OCI-LY7 (cell line): Measurements from ENCODE around the gene CSRP3. TPM values are rescaled to one million over a fixed set of nuclear protein-coding genes. Genes with fewer than 3 reads are reported as not detected.

Source experiments
- BruUV-seq: library from RNA; stranded (reverse); fragments of 400-500 nt; replicated peaks from 2 replicates; lab custom pipeline; 2021; lab: Mats Ljungman, UMichigan
- CTCF ChIA-PET: fragments of 300-600 bp; sonication (Branson Sonifier 250); formaldehyde crosslinking; loops from one replicate; lab custom pipeline; 2022; ENCODE audit warnings: antibody characterized with exemption; ENCODE audit not compliant: unreplicated experiment; lab: Charles Lee
- POLR2A ChIA-PET: fragments of 300-600 bp; sonication (Branson Sonifier 250); formaldehyde crosslinking; loops from one replicate; lab custom pipeline; 2022; ENCODE audit warnings: antibody characterized with exemption; lab: Charles Lee
- DNase-seq: peaks from one replicate; pipeline ENCODE4 v3.0.0-alpha.2; 2015; ENCODE audit warnings: low spot score
- H2AFZ ChIP-seq: fragments of 200-600 bp; sonication (generic), shearing (Covaris generic); 2 replicates; pipeline ENCODE4 v1.6.1; 2014; ENCODE audit warnings: mild to moderate bottlenecking, antibody characterized with exemption, low read length, moderate library complexity
- H3K27ac ChIP-seq: fragments of 200-600 bp; sonication (generic); 2 replicates; pipeline ENCODE4 v1.5.1; 2014; ENCODE audit warnings: mixed run types, low read depth, mild to moderate bottlenecking, moderate library complexity, low read length, inconsistent platforms; ENCODE audit not compliant: poor library complexity, severe bottlenecking
- H3K36me3 ChIP-seq: fragments of 200-600 bp; sonication (generic); 2 replicates; pipeline ENCODE4 v1.6.1; 2014; ENCODE audit warnings: mild to moderate bottlenecking, antibody characterized with exemption, low read length, moderate library complexity, mixed read lengths; ENCODE audit not compliant: insufficient read depth
- H3K4me1 ChIP-seq: fragments of 200-600 bp; sonication (generic); 2 replicates; pipeline ENCODE4 v1.5.1; 2014; ENCODE audit warnings: mild to moderate bottlenecking, low read length; ENCODE audit not compliant: insufficient read depth, poor library complexity, severe bottlenecking
- H3K4me2 ChIP-seq: fragments of 200-600 bp; sonication (generic); 2 replicates; pipeline ENCODE4 v1.6.1; 2014; ENCODE audit warnings: mild to moderate bottlenecking, low read length
- H3K4me3 ChIP-seq: fragments of 200-600 bp; sonication (generic); 2 replicates; pipeline ENCODE4 v1.5.1; 2014; ENCODE audit warnings: mild to moderate bottlenecking, low read depth, low read length; ENCODE audit not compliant: poor library complexity, severe bottlenecking
- H3K79me2 ChIP-seq: fragments of 200-600 bp; sonication (generic); 2 replicates; pipeline ENCODE4 v1.6.1; 2016; ENCODE audit warnings: low read depth, mild to moderate bottlenecking, low read length, moderate library complexity, mixed read lengths; ENCODE audit not compliant: insufficient read depth
- H3K9me2 ChIP-seq: fragments of 200-600 bp; sonication (generic); 2 replicates; pipeline ENCODE4 v1.6.1; 2016; ENCODE audit warnings: mild to moderate bottlenecking, low read length, mixed read lengths; ENCODE audit not compliant: insufficient read depth
- H3K9me3 ChIP-seq: fragments of 200-600 bp; sonication (generic); 2 replicates; pipeline ENCODE4 v1.6.1; 2014; ENCODE audit warnings: mild to moderate bottlenecking, mixed run types, low read length, mixed read lengths
- H4K20me1 ChIP-seq: fragments of 200-600 bp; sonication (generic); 2 replicates; pipeline ENCODE4 v1.6.1; 2014; ENCODE audit warnings: mild to moderate bottlenecking, antibody characterized with exemption, low read length, moderate library complexity, mixed read lengths; ENCODE audit not compliant: insufficient read depth
- EZH2phosphoT487 ChIP-seq: fragments of 200-600 bp; sonication (generic); IDR thresholded peaks from 2 replicates; pipeline ENCODE4 v1.6.1; 2018; ENCODE audit warnings: low read depth, borderline replicate concordance, mild to moderate bottlenecking, mixed run types, antibody characterized with exemption, low read length, moderate library complexity, mixed read lengths
- intact Hi-C: fragments of 100-400 bp; cut with micrococcal nuclease; formaldehyde crosslinking; loops from one replicate; pipeline ENCODE4 v1.10.0; 2022; ENCODE audit not compliant: unreplicated experiment
- total RNA-seq, 2 experiments: library from RNA; depleted of rRNA in 1 of 2; stranded (reverse); fragments of >200 nt in 1 of 2; shearing (Covaris generic) in 1 of 2; gene quantifications; 2 replicates each; pipeline ENCODE4 v1.2.3, GENCODE V29; 2014 to 2022
- TF ChIP-seq, protein P1 (sequence below): fragments of 200-600 bp; sonication (generic); conservative IDR thresholded peaks from 2 replicates; pipeline ENCODE4 v1.5.1; 2014; ENCODE audit warnings: mild to moderate bottlenecking, antibody characterized with exemption, low read length, moderate library complexity, mixed read lengths

CSRP3 gene
- total RNA-seq, 2 experiments from 2014 or later, result not detected

DNA sequence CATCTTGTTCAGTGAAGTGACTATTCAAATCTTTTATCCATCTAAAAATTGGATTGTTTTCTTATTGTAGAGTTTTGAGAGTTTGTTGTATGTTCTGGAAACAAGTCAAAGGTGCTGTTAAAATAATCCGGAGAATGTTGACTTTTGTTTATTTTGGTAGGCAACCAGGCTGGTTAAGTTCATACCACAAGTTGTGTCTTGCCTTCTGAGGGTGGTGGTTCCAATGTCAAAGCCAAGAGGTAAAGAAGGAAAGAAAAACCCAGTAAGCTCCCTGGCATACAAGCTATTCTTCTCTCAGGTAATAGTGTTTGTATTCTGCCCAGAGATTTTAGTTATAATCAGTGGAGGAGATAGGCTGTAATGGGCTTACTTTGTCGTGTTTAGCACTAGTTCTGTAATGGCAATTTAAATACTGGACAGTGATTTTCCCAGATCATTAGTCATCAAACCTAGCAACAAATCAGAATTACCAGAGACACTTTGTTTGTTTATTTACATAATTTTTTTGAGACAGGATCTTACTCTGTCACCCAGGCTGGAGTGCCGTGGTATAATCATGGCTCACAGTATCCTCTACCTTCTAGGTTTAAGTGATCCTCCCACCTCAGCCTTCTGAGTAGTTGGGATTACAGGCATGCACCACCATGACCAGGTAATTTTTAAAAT is 15.1 kb upstream of the CSRP3 start:
- POLR2A ChIA-PET, result interaction anchor here (0.7 to 0.8 kb wide), 2 partner anchors 50 to 60 kb away, joined by 3 to 4 read pairs; no protein-coding TSS in a partner anchor
- H3K4me2 ChIP-seq, result no peak overlapping the region

DNA sequence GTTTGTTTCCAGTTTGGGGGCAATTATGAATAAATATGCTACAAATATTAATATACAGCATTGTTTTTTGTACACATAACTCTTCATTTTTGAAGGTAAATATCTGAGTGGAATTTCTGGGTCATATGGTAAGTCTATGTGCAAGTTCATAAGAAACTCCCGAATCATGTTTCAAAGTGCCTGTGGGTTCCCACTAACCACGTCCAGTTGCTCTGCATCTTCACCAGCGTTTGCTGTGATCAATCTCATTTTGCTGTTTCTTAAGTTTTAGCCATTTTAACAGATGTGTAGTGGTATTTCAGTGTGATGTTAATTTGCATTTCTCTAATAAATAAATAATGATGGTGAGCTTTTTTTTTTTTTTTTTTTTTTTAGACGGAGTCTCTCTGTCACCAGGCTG is 14.2 kb upstream of the CSRP3 start:
- CTCF ChIA-PET, result no interaction called here
- TF ChIP-seq EZH2phosphoT487, result no peak
- TF ChIP-seq, protein P1, sequence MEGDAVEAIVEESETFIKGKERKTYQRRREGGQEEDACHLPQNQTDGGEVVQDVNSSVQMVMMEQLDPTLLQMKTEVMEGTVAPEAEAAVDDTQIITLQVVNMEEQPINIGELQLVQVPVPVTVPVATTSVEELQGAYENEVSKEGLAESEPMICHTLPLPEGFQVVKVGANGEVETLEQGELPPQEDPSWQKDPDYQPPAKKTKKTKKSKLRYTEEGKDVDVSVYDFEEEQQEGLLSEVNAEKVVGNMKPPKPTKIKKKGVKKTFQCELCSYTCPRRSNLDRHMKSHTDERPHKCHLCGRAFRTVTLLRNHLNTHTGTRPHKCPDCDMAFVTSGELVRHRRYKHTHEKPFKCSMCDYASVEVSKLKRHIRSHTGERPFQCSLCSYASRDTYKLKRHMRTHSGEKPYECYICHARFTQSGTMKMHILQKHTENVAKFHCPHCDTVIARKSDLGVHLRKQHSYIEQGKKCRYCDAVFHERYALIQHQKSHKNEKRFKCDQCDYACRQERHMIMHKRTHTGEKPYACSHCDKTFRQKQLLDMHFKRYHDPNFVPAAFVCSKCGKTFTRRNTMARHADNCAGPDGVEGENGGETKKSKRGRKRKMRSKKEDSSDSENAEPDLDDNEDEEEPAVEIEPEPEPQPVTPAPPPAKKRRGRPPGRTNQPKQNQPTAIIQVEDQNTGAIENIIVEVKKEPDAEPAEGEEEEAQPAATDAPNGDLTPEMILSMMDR, result no peak
- no peak overlapping the region for H3K27ac ChIP-seq
- no peaks in the 10 kb centered on the region for H4K20me1 ChIP-seq
- H3K9me2 ChIP-seq, result no peaks in the 10 kb centered on the region
- no peak overlapping the region for H3K4me3 ChIP-seq
- H3K79me2 ChIP-seq, result no peaks in the 10 kb centered on the region
- H3K36me3 ChIP-seq, result no peaks in the 10 kb centered on the region
- no peak overlapping the region for H3K4me2 ChIP-seq
- POLR2A ChIA-PET, result no interaction called here
- no peaks in the 10 kb centered on the region for H3K9me3 ChIP-seq
- no peak for DNase-seq
- H3K4me1 ChIP-seq, result no peaks in the 10 kb centered on the region
- H2AFZ ChIP-seq, result no peak overlapping the region
- BruUV-seq, result no TSS peak
- intact Hi-C loops, result no loop called here

More for the DNA sequence above, 15.1 kb upstream of the CSRP3 start:
- no peak for TF ChIP-seq EZH2phosphoT487
- TF ChIP-seq, protein P1, result no peak
- Histone ChIP-seq H3K36me3 (no peaks in the 10 kb centered on the region), H3K4me3 (no peak overlapping the region), H3K9me2 (no peaks in the 10 kb centered on the region), H3K4me1 (no peaks in the 10 kb centered on the region), H3K9me3 (no peaks in the 10 kb centered on the region), H2AFZ (no peak overlapping the region), H3K79me2 (no peaks in the 10 kb centered on the region), H3K27ac (no peak overlapping the region), H4K20me1 (no peaks in the 10 kb centered on the region)
- no TSS peak for BruUV-seq
- no peak for DNase-seq
- intact Hi-C loops, result no loop called here
- CTCF ChIA-PET, result no interaction called here

DNA sequence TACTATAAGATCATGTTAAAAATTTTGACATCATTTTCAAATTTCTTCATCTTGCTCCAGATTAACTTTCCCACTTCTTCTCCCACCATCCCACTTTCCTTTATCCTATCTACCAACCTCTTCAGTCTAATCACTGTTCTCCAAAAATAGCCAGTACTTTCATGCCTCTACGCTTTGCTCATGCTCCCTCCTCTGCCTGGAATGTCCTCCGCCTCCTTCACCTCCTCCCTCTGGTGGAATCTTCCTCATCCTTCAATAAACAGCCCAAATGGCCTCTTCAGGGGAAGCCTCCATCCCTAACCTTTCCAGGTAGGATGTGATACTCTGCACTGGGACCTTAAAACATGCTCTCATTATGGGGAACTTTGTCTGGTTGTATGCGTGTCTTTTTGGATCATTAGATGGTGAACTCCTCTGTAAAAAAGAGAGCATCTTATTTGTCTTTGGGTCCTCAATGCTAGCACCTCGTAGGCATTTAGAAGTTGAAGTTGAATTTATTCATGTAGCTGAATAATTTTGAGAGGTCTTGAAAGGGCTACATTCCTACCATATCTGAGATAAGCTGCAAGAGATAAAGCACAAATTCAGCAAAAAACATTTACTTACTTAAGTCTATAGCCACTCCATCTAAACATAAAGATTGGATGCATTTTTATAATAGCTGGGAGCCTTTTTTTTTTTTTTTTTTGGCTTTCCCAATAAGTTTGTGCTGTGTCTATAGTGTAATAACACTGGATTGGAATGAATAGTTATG is 8.0 kb upstream of the CSRP3 start:
- no TSS peak for BruUV-seq
- H3K9me3 ChIP-seq, result no peaks in the 10 kb centered on the region
- no peak overlapping the region for H3K27ac ChIP-seq
- intact Hi-C loops, result no loop called here
- no peaks in the 10 kb centered on the region for H3K4me1 ChIP-seq
- CTCF ChIA-PET, result no interaction called here
- no peak overlapping the region for H2AFZ ChIP-seq
- no peak for DNase-seq
- H3K4me3 ChIP-seq, result no peak overlapping the region
- H4K20me1 ChIP-seq, result no peaks in the 10 kb centered on the region
- POLR2A ChIA-PET, result no interaction called here
- TF ChIP-seq EZH2phosphoT487, result no peak
- TF ChIP-seq, protein P1, result no peak
- H3K4me2 ChIP-seq, result no peak overlapping the region
- H3K36me3 ChIP-seq, result no peaks in the 10 kb centered on the region
- no peaks in the 10 kb centered on the region for H3K79me2 ChIP-seq
- no peaks in the 10 kb centered on the region for H3K9me2 ChIP-seq
